ENCODE results near the gene PAQR5. TPM values are rescaled to one million over a fixed set of nuclear protein-coding genes. Genes with fewer than 3 reads are reported as not detected.

Gene PAQR5
- total RNA-seq, 1 experiment from 2014 or later = 4.9 TPM

DNA sequence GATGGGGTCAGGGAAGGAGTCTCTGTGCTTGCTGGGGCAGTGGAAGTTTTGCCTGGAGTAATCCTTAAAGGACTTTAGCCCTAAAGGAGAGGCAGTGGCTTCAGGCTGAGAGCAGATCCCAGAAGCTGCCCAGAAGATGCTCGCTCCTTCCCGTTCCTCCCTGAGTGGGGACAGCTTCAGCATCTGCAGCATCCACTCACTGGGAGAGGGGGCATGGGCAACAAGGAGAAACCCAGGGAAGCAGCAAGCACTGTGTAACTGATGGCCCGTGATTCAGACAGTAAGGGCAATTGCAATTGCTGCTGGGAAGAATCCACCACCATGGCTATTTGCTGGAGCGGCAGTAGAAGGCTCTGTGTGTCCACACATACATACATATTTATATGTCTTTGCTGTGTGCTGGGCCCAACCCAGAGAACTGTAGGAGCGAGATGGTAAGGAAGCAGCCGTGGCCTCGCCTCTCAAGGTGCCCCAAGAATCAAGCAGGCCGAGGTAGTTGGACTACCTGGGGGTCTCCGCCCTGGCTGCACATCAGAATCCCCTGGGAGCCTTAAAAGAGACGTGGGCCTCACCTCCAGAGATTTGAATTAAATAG is 5.8 kb upstream of the PAQR5 start:
- Histone ChIP-seq H3K79me2 (ENCODE audit: low read depth) (no peaks in the 10 kb centered on the region), H3K9me2 (ENCODE audit: insufficient read depth) (no peaks in the 10 kb centered on the region), H3K4me2 (no peak overlapping the region), H3K4me3 (no peak overlapping the region), H3K36me3 (ENCODE audit: low read depth) (no peaks in the 10 kb centered on the region), H3K4me1 (replicated peaks; ENCODE audit: insufficient read depth) (peaks cover 4% of the 10 kb centered on the region; the same call in 1 of the 2 replicates), H3F3A (ENCODE audit: insufficient read depth, low read depth) (0 out of 2 replicates have a peak, but pooled peaks cover 4% of the 10 kb centered on the region), H3K27me3 (ENCODE audit: insufficient read depth, low read depth) (no peaks in the 10 kb centered on the region), H4K20me1 (ENCODE audit: insufficient read depth) (no peaks in the 10 kb centered on the region), H3K9me3 (ENCODE audit: insufficient read depth, low read depth) (no peaks in the 10 kb centered on the region), H2AFZ (no peak overlapping the region), H3K27ac (no peak overlapping the region)
- intact Hi-C loops (cut with micrococcal nuclease; ENCODE audit: unreplicated experiment) = no loop called here
- no TSS peak for BruUV-seq (replicated peaks)
- TF ChIP-seq, protein P1, sequence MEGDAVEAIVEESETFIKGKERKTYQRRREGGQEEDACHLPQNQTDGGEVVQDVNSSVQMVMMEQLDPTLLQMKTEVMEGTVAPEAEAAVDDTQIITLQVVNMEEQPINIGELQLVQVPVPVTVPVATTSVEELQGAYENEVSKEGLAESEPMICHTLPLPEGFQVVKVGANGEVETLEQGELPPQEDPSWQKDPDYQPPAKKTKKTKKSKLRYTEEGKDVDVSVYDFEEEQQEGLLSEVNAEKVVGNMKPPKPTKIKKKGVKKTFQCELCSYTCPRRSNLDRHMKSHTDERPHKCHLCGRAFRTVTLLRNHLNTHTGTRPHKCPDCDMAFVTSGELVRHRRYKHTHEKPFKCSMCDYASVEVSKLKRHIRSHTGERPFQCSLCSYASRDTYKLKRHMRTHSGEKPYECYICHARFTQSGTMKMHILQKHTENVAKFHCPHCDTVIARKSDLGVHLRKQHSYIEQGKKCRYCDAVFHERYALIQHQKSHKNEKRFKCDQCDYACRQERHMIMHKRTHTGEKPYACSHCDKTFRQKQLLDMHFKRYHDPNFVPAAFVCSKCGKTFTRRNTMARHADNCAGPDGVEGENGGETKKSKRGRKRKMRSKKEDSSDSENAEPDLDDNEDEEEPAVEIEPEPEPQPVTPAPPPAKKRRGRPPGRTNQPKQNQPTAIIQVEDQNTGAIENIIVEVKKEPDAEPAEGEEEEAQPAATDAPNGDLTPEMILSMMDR (conservative IDR thresholded peaks at IDR 0.05) = no peak
- TF ChIP-seq EZH2 (IDR thresholded peaks at IDR 0.05; ENCODE audit: low read depth) = no peak
- ChIA-PET CTCF (no interaction called here), POLR2A (ENCODE audit: unreplicated experiment) (no interaction called here)
- DNase-seq = no peak

- no peaks in the 10 kb centered on the region for H3K79me2 ChIP-seq (ENCODE audit: low read depth)
- H4K20me1 ChIP-seq (ENCODE audit: insufficient read depth) = no peaks in the 10 kb centered on the region
- ChIA-PET POLR2A (ENCODE audit: unreplicated experiment) (no interaction called here), CTCF (no interaction called here)
- DNase-seq = no peak
- H3K36me3 ChIP-seq (ENCODE audit: low read depth) = no peaks in the 10 kb centered on the region
- peaks cover 4% of the 10 kb centered on the region; the same call in 1 of the 2 replicates for H3K4me1 ChIP-seq (replicated peaks; ENCODE audit: insufficient read depth)
- H3K9me2 ChIP-seq (ENCODE audit: insufficient read depth) = no peaks in the 10 kb centered on the region
- H3K27ac ChIP-seq = no peak overlapping the region
- no peak overlapping the region for H2AFZ ChIP-seq
- no peaks in the 10 kb centered on the region for H3K27me3 ChIP-seq (ENCODE audit: insufficient read depth, low read depth)
- H3K4me2 ChIP-seq = no peak overlapping the region
- H3K4me3 ChIP-seq = no peak overlapping the region
- intact Hi-C loops (cut with micrococcal nuclease; ENCODE audit: unreplicated experiment) = no loop called here
- 0 out of 2 replicates have a peak, but pooled peaks cover 4% of the 10 kb centered on the region for H3F3A ChIP-seq (ENCODE audit: insufficient read depth, low read depth)
- no peak for TF ChIP-seq EZH2 (IDR thresholded peaks at IDR 0.05; ENCODE audit: low read depth)
- TF ChIP-seq, protein P1 (conservative IDR thresholded peaks at IDR 0.05) = no peak
- H3K9me3 ChIP-seq (ENCODE audit: insufficient read depth, low read depth) = no peaks in the 10 kb centered on the region
- BruUV-seq (replicated peaks) = no TSS peak
Measured at GRCh38 chr15:69293741-69294615, 4.7 kb upstream of the PAQR5 start.

- no peak overlapping the region for H3K27ac ChIP-seq
- POLR2A ChIA-PET (ENCODE audit: unreplicated experiment) = no interaction called here
Measured at GRCh38 chr15:69296606-69297005, 2.1 kb upstream of the PAQR5 start.

More at GRCh38 chr15:69296606-69297005, 2.1 kb upstream of the PAQR5 start:
- Histone ChIP-seq H3K4me2 (no peak overlapping the region), H3K9me2 (ENCODE audit: insufficient read depth) (no peaks in the 10 kb centered on the region), H3K27me3 (ENCODE audit: insufficient read depth, low read depth) (0 out of 2 replicates have a peak, but pooled peaks cover 5% of the 10 kb centered on the region), H4K20me1 (ENCODE audit: insufficient read depth) (no peaks in the 10 kb centered on the region), H3K4me3 (no peak overlapping the region), H3F3A (ENCODE audit: insufficient read depth, low read depth) (no peaks in the 10 kb centered on the region), H3K4me1 (replicated peaks; ENCODE audit: insufficient read depth) (peaks cover 4% of the 10 kb centered on the region; the same call in 1 of the 2 replicates), H2AFZ (no peak overlapping the region), H3K36me3 (ENCODE audit: low read depth) (no peaks in the 10 kb centered on the region), H3K79me2 (ENCODE audit: low read depth) (no peaks in the 10 kb centered on the region), H3K9me3 (ENCODE audit: insufficient read depth, low read depth) (no peaks in the 10 kb centered on the region)
- CTCF ChIA-PET = interaction anchor here (0.7 kb wide), 1 partner anchor 199 kb away, joined by 6 read pairs; no protein-coding TSS in a partner anchor
- intact Hi-C loops (cut with micrococcal nuclease; ENCODE audit: unreplicated experiment) = no loop called here
- BruUV-seq (replicated peaks) = no TSS peak
- DNase-seq = no peak
- TF ChIP-seq, protein P1 (conservative IDR thresholded peaks at IDR 0.05) = no peak
- TF ChIP-seq EZH2 (IDR thresholded peaks at IDR 0.05; ENCODE audit: low read depth) = no peak
